GM23338 (cell line): ENCODE results near the gene TMEM43. TPM values are rescaled to one million over a fixed set of nuclear protein-coding genes. Genes with fewer than 3 reads are reported as not detected.
A peak's percentile ranks its signal among the peaks of the same experiment; 100 is the strongest.

Source experiments
- ATAC-seq: fragments of 200-7000 bp; cut with Tn5 transposase; 3 replicates; pipeline ENCODE4 v1.9.1; 2020
- DNase-seq: peaks from one replicate; pipeline ENCODE4 v3.0.0-alpha.2; 2015; ENCODE audit warnings: low spot score
- H2AFZ ChIP-seq: fragments of 200-600 bp; sonication (generic); 2 replicates; pipeline ENCODE4 v1.8.0; 2016; ENCODE audit warnings: antibody characterized with exemption, mild to moderate bottlenecking, moderate library complexity
- H3F3A ChIP-seq: fragments of 200-600 bp; sonication (generic); replicated peaks from 2 replicates; pipeline ENCODE4 v1.8.0; 2017; ENCODE audit warnings: antibody characterized with exemption, mixed run types, low read depth
- H3K27ac ChIP-seq: fragments of 200-600 bp; sonication (generic); 2 replicates; pipeline ENCODE4 v1.6.1; 2016; ENCODE audit warnings: low read depth
- H3K27me3 ChIP-seq: fragments of 200-600 bp; sonication (generic); 2 replicates; pipeline ENCODE4 v1.8.0; 2016; ENCODE audit warnings: mild to moderate bottlenecking, mixed run types, moderate library complexity; ENCODE audit not compliant: insufficient read depth
- H3K36me3 ChIP-seq: fragments of 200-600 bp; sonication (generic); 2 replicates; pipeline ENCODE4 v1.8.0; 2016; ENCODE audit warnings: mild to moderate bottlenecking; ENCODE audit not compliant: insufficient read depth
- H3K4me1 ChIP-seq: fragments of 200-600 bp; sonication (generic); 2 replicates; pipeline ENCODE4 v1.8.0; 2016; ENCODE audit warnings: mild to moderate bottlenecking, moderate library complexity; ENCODE audit not compliant: insufficient read depth
- H3K4me2 ChIP-seq: fragments of 200-600 bp; sonication (generic); 2 replicates; pipeline ENCODE4 v1.7.1; 2017; ENCODE audit warnings: mixed run types
- H3K4me3 ChIP-seq: fragments of 200-600 bp; sonication (generic); 2 replicates; pipeline ENCODE4 v1.6.1; 2016; ENCODE audit warnings: mixed run types
- H3K79me2 ChIP-seq: fragments of 200-600 bp; sonication (generic); replicated peaks from 2 replicates; pipeline ENCODE4 v1.8.0; 2017; ENCODE audit warnings: mild to moderate bottlenecking; ENCODE audit not compliant: insufficient read depth
- H3K9me2 ChIP-seq: fragments of 200-600 bp; sonication (generic); 2 replicates; pipeline ENCODE4 v1.8.0; 2017; ENCODE audit not compliant: insufficient read depth
- H4K20me1 ChIP-seq: fragments of 200-600 bp; sonication (generic); replicated peaks from 2 replicates; pipeline ENCODE4 v1.8.0; 2017; ENCODE audit warnings: mild to moderate bottlenecking; ENCODE audit not compliant: insufficient read depth
- H3K27ac Mint-ChIP-seq: 2 replicates; pipeline ENCODE4 v1.8.0; 2020; ENCODE audit warnings: inconsistent platforms, mild to moderate bottlenecking, moderate library complexity, mixed read lengths
- H3K27me3 Mint-ChIP-seq: 3 replicates; pipeline ENCODE4 v1.8.0; 2022; ENCODE audit warnings: low read depth, mild to moderate bottlenecking, moderate library complexity, mixed read lengths, inconsistent platforms; ENCODE audit not compliant: insufficient read depth, poor library complexity
- H3K36me3 Mint-ChIP-seq: 3 replicates; pipeline ENCODE4 v1.8.0; 2021; ENCODE audit warnings: low read depth, mild to moderate bottlenecking, inconsistent platforms, moderate library complexity, mixed read lengths
- H3K4me1 Mint-ChIP-seq: 3 replicates; pipeline ENCODE4 v1.8.0; 2020; ENCODE audit warnings: mild to moderate bottlenecking, inconsistent platforms, mixed read lengths
- H3K4me3 Mint-ChIP-seq: 3 replicates; pipeline ENCODE4 v1.8.0; 2021; ENCODE audit warnings: moderate library complexity, mild to moderate bottlenecking, inconsistent platforms, mixed read lengths
- H3K9me3 Mint-ChIP-seq: 3 replicates; pipeline ENCODE4 v1.8.0; 2020; ENCODE audit warnings: moderate library complexity, mild to moderate bottlenecking, inconsistent platforms, mixed read lengths
- CREB1 ChIP-seq: fragments of 250-450 bp; sonication (Bioruptor Pico); IDR thresholded peaks from 2 replicates; pipeline ENCODE4 v1.5.0; 2020; ENCODE audit warnings: low read depth, mild to moderate bottlenecking, moderate library complexity
- CTCF ChIP-seq, 2 experiments: fragments of 200-600 bp in 1 of 2; sonication (generic) in 1 of 2; conservative IDR thresholded peaks; 2 replicates each; pipeline versions ENCODE4 v1.5.1 to v1.6.1; 2016 to 2017; ENCODE audit warnings: antibody characterized with exemption in 2 of 2, low read depth in 2 of 2, mild to moderate bottlenecking in 2 of 2, moderate library complexity in 1 of 2
- ETS1 ChIP-seq: IDR thresholded peaks from 2 replicates; pipeline ENCODE4 v1.6.1; 2016; ENCODE audit warnings: antibody characterized with exemption
- EZH2 ChIP-seq: fragments of 200-600 bp; sonication (generic); IDR thresholded peaks from one replicate; pipeline ENCODE4 v1.8.0; 2017; ENCODE audit warnings: antibody characterized with exemption, mild to moderate bottlenecking, low read depth; ENCODE audit not compliant: unreplicated experiment
- EZH2phosphoT487 ChIP-seq: fragments of 200-600 bp; sonication (generic); IDR thresholded peaks from one replicate; pipeline ENCODE4 v1.8.1; 2018; ENCODE audit warnings: antibody characterized with exemption; ENCODE audit not compliant: unreplicated experiment
- JUNB ChIP-seq: IDR thresholded peaks from one replicate; pipeline ENCODE4 v1.6.1; 2016; ENCODE audit warnings: antibody characterized with exemption; ENCODE audit not compliant: unreplicated experiment
- NANOG ChIP-seq: IDR thresholded peaks from 2 replicates; pipeline ENCODE4 v1.6.1; 2016; ENCODE audit warnings: antibody characterized with exemption, borderline replicate concordance
- POLR2AphosphoS5 ChIP-seq: IDR thresholded peaks from 2 replicates; pipeline ENCODE4 v1.6.1; 2016; ENCODE audit warnings: antibody characterized with exemption, low read depth
- polyA plus RNA-seq: library from polyadenylated mRNA; unstranded; fragments of >200 nt; fragmentation: Nextera tagmentation; extraction: Ambion mirVana; gene quantifications from 2 replicates; pipeline ENCODE4 v1.2.1, GENCODE V29; 2016
- total RNA-seq: library from RNA; depleted of rRNA; stranded (reverse); fragments of >200 nt; shearing (Covaris generic); gene quantifications from 2 replicates; pipeline ENCODE4 v1.2.3, GENCODE V29; 2014
- TF ChIP-seq, protein P1 (sequence below): IDR thresholded peaks from one replicate; pipeline ENCODE4 v1.6.1; 2018; ENCODE audit warnings: antibody characterized with exemption; ENCODE audit not compliant: unreplicated experiment

Gene TMEM43
- total and polyA plus RNA-seq, 2 experiments from 2014 or later: 15.9 to 34.7 TPM

GRCh38 chr3:14179795-14180194, 54.9 kb downstream of the TMEM43 start:
- DNase-seq: no peak
- Mint-ChIP-seq H3K4me1 (peaks cover 27% of the 10 kb centered on the region), H3K36me3 (peaks cover 33% of the 10 kb centered on the region), H3K4me3 (peak overlapping the region; percentile 99), H3K27me3 (peaks cover 10% of the 10 kb centered on the region), H3K9me3 (0 out of 3 replicates have a peak, but pooled peaks cover 3% of the 10 kb centered on the region), H3K27ac (0 out of 2 replicates have a peak overlapping the region, but pooled peaks have one; percentile 99)
- H3K9me2 ChIP-seq: no peaks in the 10 kb centered on the region
- H3K4me3 ChIP-seq: peak overlapping the region; percentile 84
- ATAC-seq: no peak
- H3K4me1 ChIP-seq: peaks cover 14% of the 10 kb centered on the region
- H3K27me3 ChIP-seq: no peaks in the 10 kb centered on the region
- no peak for TF ChIP-seq CREB1
- TF ChIP-seq CTCF (conservative IDR thresholded peaks at IDR 0.05; ENCODE audit: low read depth in 2 of 2): no peak
- peaks cover 32% of the 10 kb centered on the region for H3K36me3 ChIP-seq
- no peaks in the 10 kb centered on the region for H3F3A ChIP-seq
- H4K20me1 ChIP-seq: peaks cover 14% of the 10 kb centered on the region
- H3K79me2 ChIP-seq: peaks cover 70% of the 10 kb centered on the region
- no peak overlapping the region for H3K27ac ChIP-seq
- H3K4me2 ChIP-seq: peak overlapping the region; percentile 94
- no peak overlapping the region for H2AFZ ChIP-seq

DNA sequence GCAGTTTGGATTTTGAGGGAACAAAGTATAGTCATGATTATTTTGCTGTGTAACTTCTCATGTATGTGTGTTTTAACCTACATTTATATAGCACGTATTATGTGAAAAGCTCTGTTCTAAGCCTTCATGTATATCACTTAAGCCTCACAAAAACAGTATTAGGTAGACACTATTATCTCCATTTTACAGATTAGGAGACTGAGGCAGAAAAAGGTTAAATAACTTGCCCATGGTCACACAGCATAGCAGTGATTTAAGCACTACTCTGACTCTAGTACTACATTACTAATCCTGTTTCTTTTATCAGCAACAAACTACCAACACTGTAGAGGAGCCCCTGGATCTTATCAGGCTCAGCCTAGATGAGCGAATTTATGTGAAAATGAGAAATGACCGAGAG, 56.4 kb downstream of the TMEM43 start:
- H3K79me2 ChIP-seq: peaks cover 60% of the 10 kb centered on the region
- H3F3A ChIP-seq: no peaks in the 10 kb centered on the region
- 0 out of 3 replicates have a peak, but pooled peaks cover 3% of the 10 kb centered on the region for H3K9me3 Mint-ChIP-seq
- TF ChIP-seq EZH2phosphoT487 (no peak), CREB1 (no peak), JUNB (no peak), NANOG (no peak), ETS1 (no peak), POLR2AphosphoS5 (no peak), CTCF (conservative IDR thresholded peaks at IDR 0.05; ENCODE audit: low read depth in 2 of 2) (no peak), EZH2 (no peak)
- TF ChIP-seq, protein P1, sequence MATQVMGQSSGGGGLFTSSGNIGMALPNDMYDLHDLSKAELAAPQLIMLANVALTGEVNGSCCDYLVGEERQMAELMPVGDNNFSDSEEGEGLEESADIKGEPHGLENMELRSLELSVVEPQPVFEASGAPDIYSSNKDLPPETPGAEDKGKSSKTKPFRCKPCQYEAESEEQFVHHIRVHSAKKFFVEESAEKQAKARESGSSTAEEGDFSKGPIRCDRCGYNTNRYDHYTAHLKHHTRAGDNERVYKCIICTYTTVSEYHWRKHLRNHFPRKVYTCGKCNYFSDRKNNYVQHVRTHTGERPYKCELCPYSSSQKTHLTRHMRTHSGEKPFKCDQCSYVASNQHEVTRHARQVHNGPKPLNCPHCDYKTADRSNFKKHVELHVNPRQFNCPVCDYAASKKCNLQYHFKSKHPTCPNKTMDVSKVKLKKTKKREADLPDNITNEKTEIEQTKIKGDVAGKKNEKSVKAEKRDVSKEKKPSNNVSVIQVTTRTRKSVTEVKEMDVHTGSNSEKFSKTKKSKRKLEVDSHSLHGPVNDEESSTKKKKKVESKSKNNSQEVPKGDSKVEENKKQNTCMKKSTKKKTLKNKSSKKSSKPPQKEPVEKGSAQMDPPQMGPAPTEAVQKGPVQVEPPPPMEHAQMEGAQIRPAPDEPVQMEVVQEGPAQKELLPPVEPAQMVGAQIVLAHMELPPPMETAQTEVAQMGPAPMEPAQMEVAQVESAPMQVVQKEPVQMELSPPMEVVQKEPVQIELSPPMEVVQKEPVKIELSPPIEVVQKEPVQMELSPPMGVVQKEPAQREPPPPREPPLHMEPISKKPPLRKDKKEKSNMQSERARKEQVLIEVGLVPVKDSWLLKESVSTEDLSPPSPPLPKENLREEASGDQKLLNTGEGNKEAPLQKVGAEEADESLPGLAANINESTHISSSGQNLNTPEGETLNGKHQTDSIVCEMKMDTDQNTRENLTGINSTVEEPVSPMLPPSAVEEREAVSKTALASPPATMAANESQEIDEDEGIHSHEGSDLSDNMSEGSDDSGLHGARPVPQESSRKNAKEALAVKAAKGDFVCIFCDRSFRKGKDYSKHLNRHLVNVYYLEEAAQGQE: no peak

More for the DNA sequence above, 56.4 kb downstream of the TMEM43 start:
- H3K4me3 Mint-ChIP-seq: no peak overlapping the region
- H3K27me3 Mint-ChIP-seq: peaks cover 10% of the 10 kb centered on the region
- Histone ChIP-seq H3K27ac (no peak overlapping the region), H3K27me3 (no peaks in the 10 kb centered on the region), H2AFZ (no peak overlapping the region), H4K20me1 (peaks cover 15% of the 10 kb centered on the region), H3K9me2 (no peaks in the 10 kb centered on the region), H3K4me3 (no peak overlapping the region), H3K36me3 (peaks cover 43% of the 10 kb centered on the region), H3K4me1 (peaks cover 14% of the 10 kb centered on the region), H3K4me2 (no peak overlapping the region)
- H3K36me3 Mint-ChIP-seq: peaks cover 46% of the 10 kb centered on the region
- DNase-seq: no peak
- no peak overlapping the region for H3K27ac Mint-ChIP-seq
- H3K4me1 Mint-ChIP-seq: peaks cover 18% of the 10 kb centered on the region
- no peak for ATAC-seq
